Left lung (tissue), 10 donors: ENCODE data around the gene ARL2BP. TPM values are rescaled to one million over a fixed set of nuclear protein-coding genes. Genes with fewer than 3 reads are reported as not detected.

Experiments
- ATAC-seq: fragments of 200-7000 bp; cut with Tn5 transposase; one replicate; pipeline ENCODE4 v1.9.1; 2020; ENCODE audit warnings: moderate library complexity
- DNase-seq, 4 donors: peaks; one replicate each; pipeline ENCODE4 v3.0.0-alpha.2; 2013 to 2020
- H3K27ac ChIP-seq, 2 donors: fragments of 200-600 bp; sonication (generic) in 1 of 2; one replicate each; pipeline versions ENCODE4 v1.5.0 to v1.8.0; 2020 to 2021
- H3K27me3 ChIP-seq, 2 donors: fragments of 200-600 bp; sonication (generic) in 1 of 2; one replicate each; pipeline versions ENCODE4 v1.5.0 to v1.8.0; 2020 to 2021
- H3K36me3 ChIP-seq, 2 donors: fragments of 200-600 bp; sonication (generic) in 1 of 2; one replicate each; pipeline versions ENCODE4 v1.5.0 to v1.8.0; 2020 to 2021
- H3K4me1 ChIP-seq, 2 donors: fragments of 200-600 bp; one replicate each; pipeline ENCODE4 v1.8.0; 2021
- H3K4me3 ChIP-seq, 2 donors: fragments of 200-600 bp; sonication (generic) in 1 of 2; one replicate each; pipeline versions ENCODE4 v1.5.0 to v1.8.0; 2020 to 2021; ENCODE audit warnings: mild to moderate bottlenecking in 1 of 2
- H3K9me3 ChIP-seq, 2 donors: fragments of 200-600 bp; sonication (generic) in 1 of 2; one replicate each; pipeline versions ENCODE4 v1.5.0 to v1.8.0; 2020 to 2021
- CTCF ChIP-seq, 2 donors: fragments of 200-600 bp; sonication (generic) in 1 of 2; IDR thresholded peaks; one replicate each; pipeline versions ENCODE4 v1.5.0 to v1.8.0; 2021; ENCODE audit warnings: antibody characterized with exemption in 2 of 2
- intact Hi-C, 2 donors: fragments of 100-400 bp; cut with DNase I; formaldehyde crosslinking; loops; one replicate each; pipeline versions ENCODE4 v1.11.2 to v1.14.2; 2022
- polyA plus RNA-seq, 6 donors: library from polyadenylated mRNA; unstranded; fragments of 120-200 nt; gene quantifications; one replicate each; pipeline ENCODE4 v1.2.1, GENCODE V29; 2013; ENCODE audit not compliant: insufficient read length in 6 of 6
- total RNA-seq, 2 donors: library from RNA; stranded (reverse); fragmentation: NEBNext Ultra II Directional; extraction: Animal tissue kit (Norgen Biotek cat#: 25700); gene quantifications; one replicate each; pipeline ENCODE4 v1.2.1, GENCODE V29; 2021
- donor health status: DM: no; HTN: yes; CAD: no.
- donor health status: DM: no; HTN: no; CAD: no.

ARL2BP gene
- total and polyA plus RNA-seq, 8 donors: 51.4 to 76.1 (median 67.4) TPM

- H3K27me3 ChIP-seq: no peaks in the 10 kb centered on the region
- no peaks in the 10 kb centered on the region for H3K36me3 ChIP-seq
- peaks cover 12 to 48% of the 10 kb centered on the region in 2 donors for H3K4me1 ChIP-seq
- no peak overlapping the region for H3K4me3 ChIP-seq
- peak overlapping the region; percentile 48 to 59 for H3K27ac ChIP-seq
- DNase-seq (no peak), ATAC-seq (peak; percentile 58)
- intact Hi-C loops: no loop called here
- H3K9me3 ChIP-seq: no peaks in the 10 kb centered on the region
- no peak for TF ChIP-seq CTCF (IDR thresholded peaks at IDR 0.05)
Observed at GRCh38 chr16:57276596-57276995, 31.5 kb downstream of the ARL2BP start.

- TF ChIP-seq CTCF (IDR thresholded peaks at IDR 0.05): no peak
- Histone ChIP-seq H3K4me3 (no peak overlapping the region), H3K27ac (peak overlapping the region in 1 of 2 donors; percentile 55), H3K9me3 (no peaks in the 10 kb centered on the region), H3K27me3 (peaks cover 0 to 3% of the 10 kb centered on the region in 2 donors), H3K36me3 (no peaks in the 10 kb centered on the region), H3K4me1 (peaks cover 12 to 48% of the 10 kb centered on the region in 2 donors)
- intact Hi-C loops: no loop called here
- peak in 1 of 4 donors; percentile 31 for DNase-seq
- ATAC-seq: peak; percentile 51
Observed at GRCh38 chr16:57277586-57277985, 32.5 kb downstream of the ARL2BP start.

GRCh38 chr16:57278494-57278893 is 33.4 kb downstream of the ARL2BP start:
- Histone ChIP-seq H3K4me3 (no peak overlapping the region), H3K27me3 (peaks cover under 1 to 12% of the 10 kb centered on the region in 2 donors), H3K9me3 (no peaks in the 10 kb centered on the region), H3K4me1 (peaks cover 12 to 48% of the 10 kb centered on the region in 2 donors), H3K27ac (no peak overlapping the region), H3K36me3 (no peaks in the 10 kb centered on the region)
- intact Hi-C loops: no loop called here
- ATAC-seq (no peak), DNase-seq (no peak)
- TF ChIP-seq CTCF (IDR thresholded peaks at IDR 0.05): no peak

- no peak overlapping the region for H3K4me3 ChIP-seq
- peaks cover 16 to 59% of the 10 kb centered on the region in 2 donors for H3K4me1 ChIP-seq
- peaks cover 7 to 27% of the 10 kb centered on the region in 2 donors for H3K27me3 ChIP-seq
- H3K9me3 ChIP-seq: no peaks in the 10 kb centered on the region
- no peak overlapping the region for H3K27ac ChIP-seq
- TF ChIP-seq CTCF (IDR thresholded peaks at IDR 0.05): no peak
- intact Hi-C loops: no loop called here
- ATAC-seq (no peak), DNase-seq (peak in 1 of 4 donors; percentile 6)
- no peaks in the 10 kb centered on the region for H3K36me3 ChIP-seq
Observed at GRCh38 chr16:57279780-57280638, 35.0 kb downstream of the ARL2BP start.

- H3K36me3 ChIP-seq: no peaks in the 10 kb centered on the region
- DNase-seq (peak in 1 of 4 donors; percentile 24), ATAC-seq (no peak)
- H3K4me3 ChIP-seq: no peak overlapping the region
- H3K27ac ChIP-seq: no peak overlapping the region
- H3K9me3 ChIP-seq: no peaks in the 10 kb centered on the region
- H3K4me1 ChIP-seq: peaks cover 16 to 45% of the 10 kb centered on the region in 2 donors
- intact Hi-C loops: no loop called here
- H3K27me3 ChIP-seq: peaks cover 7 to 39% of the 10 kb centered on the region in 2 donors
- TF ChIP-seq CTCF (IDR thresholded peaks at IDR 0.05): no peak
Observed at GRCh38 chr16:57281791-57282190, 36.7 kb downstream of the ARL2BP start.
